Smooth muscle cell (in vitro differentiated cells): ENCODE measurements around the gene TGM1. TPM values are rescaled to one million over a fixed set of nuclear protein-coding genes. Genes with fewer than 3 reads are reported as not detected.

Experiments
- DNase-seq: peaks from one replicate; lab custom pipeline; 2025; ENCODE audit not compliant: unreplicated experiment; lab: John Stamatoyannopoulos, UW
- H2AFZ ChIP-seq: fragments of 200-600 bp; sonication (generic); 2 replicates; pipeline ENCODE4 v1.6.0; 2016; ENCODE audit warnings: antibody characterized with exemption, low read depth, mild to moderate bottlenecking
- H3F3A ChIP-seq: fragments of 200-600 bp; sonication (generic); 2 replicates; pipeline ENCODE4 v1.6.0; 2017; ENCODE audit warnings: antibody characterized with exemption, low read depth
- H3K27ac ChIP-seq: fragments of 200-600 bp; sonication (generic); 2 replicates; pipeline ENCODE4 v1.5.1; 2016; ENCODE audit warnings: low read depth, mild to moderate bottlenecking
- H3K27me3 ChIP-seq: fragments of 200-600 bp; sonication (generic); 2 replicates; pipeline ENCODE4 v1.6.1; 2016; ENCODE audit warnings: low read depth, mild to moderate bottlenecking
- H3K36me3 ChIP-seq: fragments of 200-600 bp; sonication (generic); 2 replicates; pipeline ENCODE4 v1.5.1; 2016; ENCODE audit warnings: low read depth
- H3K4me1 ChIP-seq: fragments of 200-600 bp; sonication (generic); 2 replicates; pipeline ENCODE4 v1.5.1; 2016; ENCODE audit warnings: low read depth
- H3K4me2 ChIP-seq: fragments of 200-600 bp; sonication (generic); 2 replicates; pipeline ENCODE4 v1.6.0; 2016; ENCODE audit warnings: mild to moderate bottlenecking
- H3K4me3 ChIP-seq: fragments of 200-600 bp; sonication (generic); 2 replicates; pipeline ENCODE4 v1.5.1; 2016; ENCODE audit warnings: mild to moderate bottlenecking
- H3K79me2 ChIP-seq: fragments of 200-600 bp; sonication (generic); 2 replicates; pipeline ENCODE4 v1.6.0; 2016; ENCODE audit warnings: low read depth, mild to moderate bottlenecking
- H3K9ac ChIP-seq: fragments of 200-600 bp; sonication (generic); 2 replicates; pipeline ENCODE4 v1.6.0; 2016; ENCODE audit warnings: low read depth
- H3K9me3 ChIP-seq: fragments of 200-600 bp; sonication (generic); replicated peaks from 2 replicates; pipeline ENCODE4 v1.5.1; 2016; ENCODE audit warnings: low read depth
- H4K20me1 ChIP-seq: fragments of 200-600 bp; sonication (generic); 2 replicates; pipeline ENCODE4 v1.6.0; 2016; ENCODE audit warnings: low read depth
- CTCF ChIP-seq: fragments of 200-600 bp; sonication (generic); IDR thresholded peaks from 2 replicates; pipeline ENCODE4 v1.5.1; 2017; ENCODE audit warnings: borderline replicate concordance, mild to moderate bottlenecking, antibody characterized with exemption; ENCODE audit not compliant: insufficient read depth, poor library complexity, severe bottlenecking
- WGBS: methylation state at CpG from one replicate; pipeline ENCODE4 v1.1.7; 2016; ENCODE audit warnings: low lambda C conversion rate; 5-methylcytosine and 5-hydroxymethylcytosine counted together
- polyA plus RNA-seq: library from polyadenylated mRNA; unstranded; fragments of >200 nt; fragmentation: Nextera tagmentation; extraction: Ambion mirVana; gene quantifications from 2 replicates; pipeline ENCODE4 v1.2.1, GENCODE V29; 2016
- total RNA-seq: library from RNA; depleted of rRNA; stranded (reverse); fragments of >200 nt; gene quantifications from 2 replicates; pipeline ENCODE4 v1.2.3, GENCODE V29; 2014

TGM1 gene
- total and polyA plus RNA-seq, 2 experiments from 2014 or later, result 1.6 to 13.6 TPM

- H4K20me1 ChIP-seq, result no peaks in the 10 kb centered on the region
- no peaks in the 10 kb centered on the region for H3K36me3 ChIP-seq
- no peaks in the 10 kb centered on the region for H3K9me3 ChIP-seq
- H3K4me2 ChIP-seq, result peak overlapping the region; percentile 93
- H3F3A ChIP-seq, result peaks cover 4% of the 10 kb centered on the region
- no peak for DNase-seq
- peak overlapping the region; percentile 99 for H3K27ac ChIP-seq
- peak overlapping the region; percentile 73 for H3K9ac ChIP-seq
- H3K27me3 ChIP-seq, result no peaks in the 10 kb centered on the region
- TF ChIP-seq CTCF, result no peak
- peaks cover 6% of the 10 kb centered on the region for H3K79me2 ChIP-seq
- 95% methylated on average over 7 of the region's 7 CpGs for WGBS
- H3K4me3 ChIP-seq, result peak overlapping the region; percentile 56
- H3K4me1 ChIP-seq, result peaks cover 3% of the 10 kb centered on the region
- H2AFZ ChIP-seq, result peak overlapping the region; percentile 20
Measured at GRCh38 chr14:24213866-24214662, 48.9 kb downstream of the TGM1 start.

GRCh38 chr14:24212924-24213865 is 49.8 kb downstream of the TGM1 start, which contains the start of gene CHMP4A:
TSS of gene CHMP4A (minus strand) at chr14:24213488. CDS start at chr14:24213439, 49 bp downstream.
- Histone ChIP-seq H3K36me3 (no peaks in the 10 kb centered on the region), H3K4me3 (peak within 1 kb of the TSS; percentile 56), H3K4me1 (peaks cover 3% of the 10 kb centered on the region), H3K9ac (peak within 1 kb of the TSS; percentile 96), H3K4me2 (peak within 1 kb of the TSS; percentile 93), H3K27ac (peak within 1 kb of the TSS; percentile 99), H2AFZ (peak within 1 kb of the TSS; percentile 84), H3K79me2 (peaks cover 6% of the 10 kb centered on the region), H3K9me3 (no peaks in the 10 kb centered on the region), H4K20me1 (no peaks in the 10 kb centered on the region), H3F3A (peaks cover 4% of the 10 kb centered on the region), H3K27me3 (no peaks in the 10 kb centered on the region)
- TF ChIP-seq CTCF, result no peak
- WGBS, result 1% methylated on average over 51 of the region's 53 CpGs
- DNase-seq, result peak; percentile 88

GRCh38 chr14:24211311-24211710 is 51.7 kb downstream of the TGM1 start:
- no peak for TF ChIP-seq CTCF
- Histone ChIP-seq H3K27me3 (no peaks in the 10 kb centered on the region), H3K9ac (no peak overlapping the region), H4K20me1 (no peaks in the 10 kb centered on the region), H3F3A (peaks cover 1% of the 10 kb centered on the region), H3K79me2 (peaks cover 6% of the 10 kb centered on the region), H3K27ac (no peak overlapping the region), H3K9me3 (no peaks in the 10 kb centered on the region), H2AFZ (no peak overlapping the region), H3K4me1 (peaks cover 3% of the 10 kb centered on the region), H3K36me3 (no peaks in the 10 kb centered on the region), H3K4me2 (no peak overlapping the region), H3K4me3 (no peak overlapping the region)
- 99% methylated on average over 6 of the region's 6 CpGs for WGBS
- DNase-seq, result no peak
